Left ventricle myocardium inferior (tissue), 1 donor: ENCODE results near the gene GPATCH2L. TPM values are rescaled to one million over a fixed set of nuclear protein-coding genes. Genes with fewer than 3 reads are reported as not detected.

Experiments
- DNase-seq: peaks from one replicate; pipeline ENCODE4 v3.0.0-alpha.2; 2020
- H3K27ac ChIP-seq: fragments of 200-600 bp; replicated peaks from 2 replicates; pipeline ENCODE4 v1.8.0; 2021
- H3K27me3 ChIP-seq: fragments of 200-600 bp; 2 replicates; pipeline ENCODE4 v1.8.0; 2021; ENCODE audit warnings: low read depth
- H3K36me3 ChIP-seq: fragments of 200-600 bp; 2 replicates; pipeline ENCODE4 v1.8.0; 2021
- H3K4me1 ChIP-seq: fragments of 200-600 bp; 2 replicates; pipeline ENCODE4 v1.8.0; 2021
- H3K4me3 ChIP-seq: fragments of 200-600 bp; 2 replicates; pipeline ENCODE4 v1.8.0; 2021; ENCODE audit warnings: mild to moderate bottlenecking, moderate library complexity
- H3K9me3 ChIP-seq: fragments of 200-600 bp; replicated peaks from 2 replicates; pipeline ENCODE4 v1.8.0; 2021
- CTCF ChIP-seq: fragments of 200-600 bp; IDR thresholded peaks from 2 replicates; pipeline ENCODE4 v1.8.0; 2021; ENCODE audit warnings: antibody characterized with exemption, mild to moderate bottlenecking, borderline replicate concordance
- intact Hi-C: fragments of 100-400 bp; cut with micrococcal nuclease; formaldehyde crosslinking; loops from one replicate; pipeline ENCODE4 v1.11.0; 2022
- total RNA-seq: library from RNA; stranded (reverse); fragmentation: NEBNext Ultra II Directional; extraction: Animal tissue kit (Norgen Biotek cat#: 25700); gene quantifications from one replicate; pipeline ENCODE4 v1.2.1, GENCODE V29; 2021
- donor health status: DM: no; HTN: yes; CAD: no; lungs with severe emphysema.

The GPATCH2L gene
- total RNA-seq, 1 donor from 2014 or later: 26.5 TPM

GRCh38 chr14:76123426-76124225 lies 28.1 kb upstream of the GPATCH2L start:
- H3K9me3 ChIP-seq: no peaks in the 10 kb centered on the region
- TF ChIP-seq CTCF: no peak

GRCh38 chr14:76125511-76125910 lies 26.2 kb upstream of the GPATCH2L start:
- H3K4me3 ChIP-seq: no peak overlapping the region
- H3K9me3 ChIP-seq: no peaks in the 10 kb centered on the region
- H3K27ac ChIP-seq: no peak overlapping the region
- H3K36me3 ChIP-seq: no peaks in the 10 kb centered on the region
- H3K27me3 ChIP-seq: peaks cover 50% of the 10 kb centered on the region
- intact Hi-C loops: no loop called here
- DNase-seq: no peak
- H3K4me1 ChIP-seq: no peaks in the 10 kb centered on the region
- no peak for TF ChIP-seq CTCF

More at GRCh38 chr14:76123426-76124225, 28.1 kb upstream of the GPATCH2L start:
- H3K27ac ChIP-seq: no peak overlapping the region
- H3K4me3 ChIP-seq: no peak overlapping the region
- no peaks in the 10 kb centered on the region for H3K36me3 ChIP-seq
- intact Hi-C loops: no loop called here
- no peaks in the 10 kb centered on the region for H3K4me1 ChIP-seq
- no peak for DNase-seq
- peaks cover 32% of the 10 kb centered on the region for H3K27me3 ChIP-seq

- Histone ChIP-seq H3K27ac (no peak overlapping the region), H3K4me1 (no peaks in the 10 kb centered on the region), H3K36me3 (no peaks in the 10 kb centered on the region), H3K27me3 (peaks cover 55% of the 10 kb centered on the region), H3K4me3 (no peak overlapping the region), H3K9me3 (no peaks in the 10 kb centered on the region)
- DNase-seq: no peak
- intact Hi-C loops: no loop called here
- TF ChIP-seq CTCF: no peak
Observed at GRCh38 chr14:76126076-76126475, 25.6 kb upstream of the GPATCH2L start.

GRCh38 chr14:76129851-76130576 lies 21.7 kb upstream of the GPATCH2L start:
- Histone ChIP-seq H3K36me3 (no peaks in the 10 kb centered on the region), H3K4me1 (no peaks in the 10 kb centered on the region), H3K27me3 (peaks cover 94% of the 10 kb centered on the region), H3K9me3 (no peaks in the 10 kb centered on the region), H3K27ac (no peak overlapping the region), H3K4me3 (no peak overlapping the region)
- intact Hi-C loops: no loop called here
- no peak for TF ChIP-seq CTCF
- no peak for DNase-seq

- Histone ChIP-seq H3K4me3 (no peak overlapping the region), H3K27ac (no peak overlapping the region), H3K4me1 (no peaks in the 10 kb centered on the region), H3K36me3 (no peaks in the 10 kb centered on the region), H3K27me3 (peaks cover 97% of the 10 kb centered on the region), H3K9me3 (no peaks in the 10 kb centered on the region)
- no peak for DNase-seq
- no peak for TF ChIP-seq CTCF
- intact Hi-C loops: no loop called here
Observed at GRCh38 chr14:76131071-76131965, 20.4 kb upstream of the GPATCH2L start.
